ENCODE results near the gene COQ5. TPM values are rescaled to one million over a fixed set of nuclear protein-coding genes. Genes with fewer than 3 reads are reported as not detected.

COQ5 gene
- total and polyA plus RNA-seq, 8 donors = 7.2 to 24.3 (median 12.9) TPM

DNA sequence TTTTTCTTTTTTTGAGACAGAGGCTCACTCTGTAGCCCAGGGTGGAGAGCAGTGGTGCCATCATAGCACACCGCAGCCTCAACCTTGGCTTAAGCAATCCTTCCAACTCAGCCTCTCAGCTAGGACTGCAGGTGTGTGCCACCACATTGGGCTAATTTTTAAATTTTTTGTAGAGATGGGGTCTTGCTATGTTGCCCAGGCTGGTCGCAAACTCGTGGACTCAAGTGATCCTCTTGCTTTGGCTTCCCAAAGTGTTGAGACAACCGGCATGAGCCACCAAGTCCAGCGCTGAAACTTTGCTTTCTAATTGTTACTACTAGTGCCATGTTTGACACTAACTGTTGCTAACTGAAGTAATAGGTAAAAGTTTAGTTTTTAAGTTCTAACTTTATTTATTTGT is 13.2 kb upstream of the COQ5 start:
- TF ChIP-seq, protein P1, sequence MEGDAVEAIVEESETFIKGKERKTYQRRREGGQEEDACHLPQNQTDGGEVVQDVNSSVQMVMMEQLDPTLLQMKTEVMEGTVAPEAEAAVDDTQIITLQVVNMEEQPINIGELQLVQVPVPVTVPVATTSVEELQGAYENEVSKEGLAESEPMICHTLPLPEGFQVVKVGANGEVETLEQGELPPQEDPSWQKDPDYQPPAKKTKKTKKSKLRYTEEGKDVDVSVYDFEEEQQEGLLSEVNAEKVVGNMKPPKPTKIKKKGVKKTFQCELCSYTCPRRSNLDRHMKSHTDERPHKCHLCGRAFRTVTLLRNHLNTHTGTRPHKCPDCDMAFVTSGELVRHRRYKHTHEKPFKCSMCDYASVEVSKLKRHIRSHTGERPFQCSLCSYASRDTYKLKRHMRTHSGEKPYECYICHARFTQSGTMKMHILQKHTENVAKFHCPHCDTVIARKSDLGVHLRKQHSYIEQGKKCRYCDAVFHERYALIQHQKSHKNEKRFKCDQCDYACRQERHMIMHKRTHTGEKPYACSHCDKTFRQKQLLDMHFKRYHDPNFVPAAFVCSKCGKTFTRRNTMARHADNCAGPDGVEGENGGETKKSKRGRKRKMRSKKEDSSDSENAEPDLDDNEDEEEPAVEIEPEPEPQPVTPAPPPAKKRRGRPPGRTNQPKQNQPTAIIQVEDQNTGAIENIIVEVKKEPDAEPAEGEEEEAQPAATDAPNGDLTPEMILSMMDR (IDR thresholded peaks at IDR 0.05) = no peak
- Histone ChIP-seq H3K9me3 (no peaks in the 10 kb centered on the region), H3K4me1 (peaks cover 51 to 58% (median 54%) of the 10 kb centered on the region in 3 donors), H3K27me3 (no peaks in the 10 kb centered on the region), H3K27ac (no peak overlapping the region), H3K36me3 (peaks cover 0 to 10% (median 2%) of the 10 kb centered on the region in 3 donors), H3K4me3 (no peak overlapping the region)
- DNase-seq (no peak), ATAC-seq (no peak), FAIRE-seq (no peak)
- intact Hi-C loops (cut with DNase I) = no loop called here
- WGBS, 2 donors = 95 to 97% methylated on average over 5 of the region's 5 CpGs

DNA sequence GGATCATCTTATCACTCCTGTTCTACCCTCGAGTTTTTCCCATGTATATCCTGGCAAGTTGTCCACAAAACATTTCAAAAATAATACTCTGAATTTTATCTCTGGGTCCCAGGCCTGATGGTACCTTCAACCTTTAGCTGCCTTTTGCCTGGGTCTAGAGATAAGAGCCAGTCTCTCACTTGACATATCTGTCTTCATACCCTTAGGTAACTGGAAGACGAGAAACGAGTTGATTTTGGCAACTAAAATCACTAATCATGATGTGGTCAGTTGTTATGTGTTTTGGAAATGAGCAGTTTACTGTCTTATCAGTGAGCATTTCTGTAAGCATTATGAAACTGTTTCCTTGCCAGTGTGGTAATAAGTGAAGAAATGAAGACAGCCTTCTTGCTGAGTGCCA is 11.5 kb upstream of the COQ5 start:
- Histone ChIP-seq H3K4me3 (no peak overlapping the region), H3K27ac (peak overlapping the region in 2 of 4 donors; percentile 27 to 83), H3K4me1 (peaks cover 56 to 59% (median 58%) of the 10 kb centered on the region in 3 donors), H3K27me3 (no peaks in the 10 kb centered on the region), H3K36me3 (no peaks in the 10 kb centered on the region), H3K9me3 (no peaks in the 10 kb centered on the region)
- TF ChIP-seq, protein P1 (IDR thresholded peaks at IDR 0.05) = no peak
- DNase-seq (no peak), FAIRE-seq (no peak), ATAC-seq (peak in 2 of 4 donors; percentile 6 to 33)
- 4% methylated on average over 3 of the region's 3 CpGs for WGBS, 2 donors
- intact Hi-C loops (cut with DNase I) = no loop called here

DNA sequence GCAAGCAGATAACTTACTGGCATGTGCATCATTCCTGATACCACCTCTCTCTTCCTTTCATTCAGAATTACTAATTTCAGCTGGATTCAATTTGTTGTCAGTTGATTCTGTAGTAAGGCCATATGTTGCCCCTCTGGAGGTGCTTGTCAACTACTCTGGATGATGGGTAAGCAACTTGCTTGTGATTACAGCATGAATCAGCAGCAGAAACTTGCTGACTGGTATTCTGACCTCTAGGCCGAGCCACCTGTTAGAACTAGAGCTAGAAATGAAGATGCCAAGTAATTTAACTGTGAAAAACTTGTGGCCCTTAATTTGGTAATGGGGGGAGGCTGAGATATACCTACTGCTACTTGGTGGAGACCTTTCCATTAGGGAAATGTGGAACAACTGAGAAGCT is 10.3 kb upstream of the COQ5 start:
- H3K27me3 ChIP-seq = no peaks in the 10 kb centered on the region
- H3K4me1 ChIP-seq = peaks cover 56 to 58% (median 58%) of the 10 kb centered on the region in 3 donors
- H3K4me3 ChIP-seq = no peak overlapping the region
- H3K9me3 ChIP-seq = no peaks in the 10 kb centered on the region
- H3K36me3 ChIP-seq = no peaks in the 10 kb centered on the region
- H3K27ac ChIP-seq = peak overlapping the region; percentile 42 to 93 (median 67)
- ATAC-seq (peak; percentile 12 to 29 (median 26)), DNase-seq (no peak), FAIRE-seq (no peak)
- WGBS, 2 donors = 21 to 22% methylated on average over 1 of the region's 1 CpG
- intact Hi-C loops (cut with DNase I) = no loop called here
- TF ChIP-seq, protein P1 (IDR thresholded peaks at IDR 0.05) = no peak

DNA sequence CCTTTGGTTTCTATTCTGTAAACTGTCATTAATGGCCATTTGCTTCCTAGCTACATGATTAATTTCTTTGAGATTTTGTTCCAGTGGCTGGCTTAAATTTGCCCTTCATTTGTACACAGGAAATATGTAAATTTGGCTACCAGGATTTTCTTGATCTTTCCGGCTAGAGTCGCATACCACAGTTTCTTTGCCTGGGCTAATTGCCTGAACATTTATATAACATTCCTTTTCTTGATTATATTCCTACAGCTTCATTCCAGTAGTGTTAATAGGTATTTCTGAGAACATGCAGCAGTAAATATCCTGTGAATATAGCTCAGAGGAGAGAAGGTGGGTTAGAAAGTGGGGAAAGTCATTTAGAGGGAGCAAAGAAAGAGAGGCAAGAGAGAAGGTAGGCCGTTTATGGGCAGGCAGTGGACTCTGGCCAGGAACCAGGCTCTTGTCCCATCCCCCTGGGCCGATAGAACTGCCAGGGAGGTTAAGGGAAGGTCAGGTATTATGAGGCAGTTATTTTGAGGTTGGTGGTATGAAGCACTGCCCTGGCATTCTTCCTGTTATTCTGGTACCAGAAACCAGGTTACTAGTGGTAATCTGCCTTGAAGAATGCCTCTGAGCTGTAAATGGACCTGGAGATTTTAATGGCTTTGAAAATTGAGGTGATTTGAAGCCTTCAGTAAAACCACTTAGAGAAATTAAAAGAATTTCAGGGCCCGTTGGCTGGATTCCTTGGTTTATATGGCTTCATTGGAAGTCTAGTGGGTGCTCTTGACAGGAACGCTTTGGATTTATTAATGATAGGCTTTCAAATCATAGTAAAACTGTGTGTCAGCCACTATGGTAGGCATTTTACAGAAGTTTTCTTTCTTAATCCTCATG is 9.6 kb upstream of the COQ5 start:
- WGBS, 2 donors = 5% methylated on average over 6 of the region's 6 CpGs
- Histone ChIP-seq H3K4me1 (peaks cover 48 to 58% (median 58%) of the 10 kb centered on the region in 3 donors), H3K4me3 (peak overlapping the region in 2 of 4 donors; percentile 84 to 94), H3K27ac (peak overlapping the region; percentile 42 to 93 (median 67)), H3K27me3 (no peaks in the 10 kb centered on the region), H3K36me3 (no peaks in the 10 kb centered on the region), H3K9me3 (no peaks in the 10 kb centered on the region)
- intact Hi-C loops (cut with DNase I) = no loop called here
- TF ChIP-seq, protein P1 (IDR thresholded peaks at IDR 0.05) = no peak
- FAIRE-seq = no peak
- peak in 4 of 6 donors; percentile 61 to 64 (median 62) for DNase-seq
- ATAC-seq = peak; percentile 38 to 65 (median 58)

DNA sequence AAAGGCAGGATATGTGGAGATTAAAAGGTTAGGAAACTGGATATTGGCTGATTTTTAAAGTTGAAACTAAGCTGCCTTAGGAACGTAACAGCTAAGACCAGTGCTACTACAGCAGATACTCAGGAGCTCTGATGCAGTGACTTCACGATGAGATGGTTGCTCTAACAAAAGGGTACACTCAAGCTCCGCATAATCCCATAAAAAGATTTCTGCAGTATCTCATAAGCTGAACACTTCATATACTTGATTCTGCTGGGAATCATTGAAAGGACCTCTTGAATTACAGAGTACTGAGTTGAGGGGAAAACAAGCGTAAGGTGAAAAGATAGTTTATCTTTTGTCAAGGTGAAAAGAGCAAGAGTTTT is 8.9 kb upstream of the COQ5 start:
- DNase-seq = no peak
- WGBS, 2 donors = 12 to 24% methylated on average over 4 of the region's 4 CpGs
- Histone ChIP-seq H3K27ac (peak overlapping the region in 3 of 4 donors; percentile 42 to 93 (median 83)), H3K4me3 (peak overlapping the region in 3 of 4 donors; percentile 9 to 94 (median 84)), H3K9me3 (no peaks in the 10 kb centered on the region), H3K27me3 (no peaks in the 10 kb centered on the region), H3K36me3 (no peaks in the 10 kb centered on the region), H3K4me1 (peaks cover 44 to 56% (median 53%) of the 10 kb centered on the region in 3 donors)
- TF ChIP-seq, protein P1 (IDR thresholded peaks at IDR 0.05) = no peak
- no peak for FAIRE-seq
- intact Hi-C loops (cut with DNase I) = no loop called here
- no peak for ATAC-seq
